Mesendoderm (in vitro differentiated cells): Measurements from ENCODE around the gene GSTA2.
A peak's percentile ranks its signal among the peaks of the same experiment; 100 is the strongest.
"Not testable (repeated sequence)": the region's sequence is repeated elsewhere in the genome, so short reads cannot be mapped to it uniquely, and the experiment has no call there.

ENCODE experiments used
- DNase-seq: peaks from one replicate; pipeline ENCODE4 v3.0.0; 2013
- H2AK5ac ChIP-seq: 2 replicates; pipeline ENCODE4 v1.6.1; 2013; ENCODE audit warnings: low read length, inconsistent platforms
- H2BK120ac ChIP-seq: 2 replicates; pipeline ENCODE4 v1.6.1; 2013; ENCODE audit warnings: low read depth, mild to moderate bottlenecking, low read length, moderate library complexity, mixed read lengths
- H2BK15ac ChIP-seq: replicated peaks from 2 replicates; pipeline ENCODE4 v1.6.1; 2013; ENCODE audit warnings: low read depth, mild to moderate bottlenecking, moderate library complexity
- H2BK5ac ChIP-seq: 2 replicates; pipeline ENCODE4 v1.6.1; 2013; ENCODE audit warnings: low read length, inconsistent platforms
- H3K18ac ChIP-seq: 2 replicates; pipeline ENCODE4 v1.6.1; 2013; ENCODE audit warnings: mild to moderate bottlenecking, low read length, mixed read lengths
- H3K23ac ChIP-seq: one replicate; pipeline ENCODE4 v1.6.1; 2013; ENCODE audit warnings: low read length
- H3K27ac ChIP-seq: 2 replicates; pipeline ENCODE4 v1.5.1; 2013; ENCODE audit warnings: low read depth, mild to moderate bottlenecking, inconsistent platforms, low read length, moderate library complexity
- H3K27me3 ChIP-seq: 2 replicates; pipeline ENCODE4 v1.6.1; 2013; ENCODE audit warnings: low read length, control low read depth, mild to moderate bottlenecking, inconsistent platforms; ENCODE audit not compliant: insufficient read depth, poor library complexity
- H3K36me3 ChIP-seq: 2 replicates; pipeline ENCODE4 v1.6.1; 2013; ENCODE audit warnings: low read length, inconsistent platforms; ENCODE audit not compliant: control insufficient read depth, insufficient read depth
- H3K4ac ChIP-seq: one replicate; pipeline ENCODE4 v1.6.1; 2013; ENCODE audit warnings: low read depth, mild to moderate bottlenecking, low read length, moderate library complexity
- H3K4me1 ChIP-seq: 2 replicates; pipeline ENCODE4 v1.6.1; 2013; ENCODE audit warnings: low read depth, low read length, inconsistent platforms; ENCODE audit not compliant: control insufficient read depth
- H3K4me2 ChIP-seq: 2 replicates; pipeline ENCODE4 v1.6.1; 2013; ENCODE audit warnings: low read length
- H3K4me3 ChIP-seq: 2 replicates; pipeline ENCODE4 v1.5.1; 2013; ENCODE audit warnings: mild to moderate bottlenecking, low read length
- H3K56ac ChIP-seq: one replicate; pipeline ENCODE4 v1.6.1; 2013; ENCODE audit warnings: low read length
- H3K79me1 ChIP-seq: 2 replicates; pipeline ENCODE4 v1.6.1; 2013; ENCODE audit warnings: low read length, inconsistent platforms
- H3K79me2 ChIP-seq: 2 replicates; pipeline ENCODE4 v1.6.1; 2013; ENCODE audit warnings: mild to moderate bottlenecking, low read length; ENCODE audit not compliant: control insufficient read depth, insufficient read depth
- H3K9ac ChIP-seq: 2 replicates; pipeline ENCODE4 v1.6.1; 2013; ENCODE audit warnings: low read length, inconsistent platforms
- H4K5ac ChIP-seq: one replicate; pipeline ENCODE4 v1.6.1; 2013; ENCODE audit warnings: low read length
- H4K8ac ChIP-seq: one replicate; pipeline ENCODE4 v1.6.1; 2013; ENCODE audit warnings: low read depth, mild to moderate bottlenecking, control low read depth, low read length, moderate library complexity
- WGBS: extraction: QIAGEN DNeasy Blood & Tissue Kit; methylation state at CpG from one replicate; pipeline ENCODE4 v1.1.7; 2013; ENCODE audit warnings: low lambda C conversion rate, missing lambda C conversion rate; ENCODE audit not compliant: insufficient coverage; ENCODE audit errors: extremely low coverage; 5-methylcytosine and 5-hydroxymethylcytosine counted together

The GSTA2 gene

GRCh38 chr6:52801188-52801841 is 38.0 kb upstream of the GSTA2 start:
- WGBS: no CpG with 5 or more reads among the region's 2 CpGs
- no peak overlapping the region for H2BK5ac ChIP-seq

GRCh38 chr6:52799272-52799671 is 36.0 kb upstream of the GSTA2 start:
- H2AK5ac ChIP-seq, H3K4me2 ChIP-seq, H3K36me3 ChIP-seq, H4K8ac ChIP-seq, H2BK120ac ChIP-seq, H2BK5ac ChIP-seq, H3K79me1 ChIP-seq, H3K23ac ChIP-seq, H3K56ac ChIP-seq, H3K4me3 ChIP-seq, H3K9ac ChIP-seq, H2BK15ac ChIP-seq, H3K18ac ChIP-seq, H3K27ac ChIP-seq, DNase-seq, H3K79me2 ChIP-seq, H4K5ac ChIP-seq, H3K4me1 ChIP-seq, H3K27me3 ChIP-seq, H3K4ac ChIP-seq: not testable (repeated sequence)
- WGBS: no CpG with 5 or more reads among the region's 1 CpG

More at GRCh38 chr6:52801188-52801841, 38.0 kb upstream of the GSTA2 start:
- Histone ChIP-seq H3K27me3 (no peaks in the 10 kb centered on the region), H3K79me1 (no peaks in the 10 kb centered on the region), H3K4me1 (no peaks in the 10 kb centered on the region), H2AK5ac (no peak overlapping the region), H3K79me2 (no peaks in the 10 kb centered on the region), H4K8ac (no peak overlapping the region), H3K4ac (no peak overlapping the region), H3K18ac (no peak overlapping the region), H3K36me3 (no peaks in the 10 kb centered on the region), H2BK120ac (no peak overlapping the region), H3K9ac (no peak overlapping the region), H2BK15ac (no peak overlapping the region), H3K56ac (no peak overlapping the region), H3K4me3 (no peak overlapping the region), H4K5ac (no peak overlapping the region), H3K27ac (no peak overlapping the region), H3K23ac (no peak overlapping the region), H3K4me2 (no peak overlapping the region)
- DNase-seq: no peak

- H3K27ac ChIP-seq, H3K4me3 ChIP-seq, H3K18ac ChIP-seq, H2BK5ac ChIP-seq, DNase-seq, H3K79me2 ChIP-seq, H4K5ac ChIP-seq, H2AK5ac ChIP-seq, H2BK120ac ChIP-seq, H3K4ac ChIP-seq, H3K36me3 ChIP-seq, H3K27me3 ChIP-seq, H4K8ac ChIP-seq, H3K9ac ChIP-seq, H3K4me2 ChIP-seq, H3K4me1 ChIP-seq, H3K23ac ChIP-seq, H3K56ac ChIP-seq, H3K79me1 ChIP-seq, H2BK15ac ChIP-seq: not testable (repeated sequence)
- no CpG with 5 or more reads among the region's 2 CpGs for WGBS
These were observed 31.1 kb upstream of the GSTA2 start for GRCh38 chr6:52794366-52794765.

- Histone ChIP-seq H3K9ac (no peak overlapping the region), H3K56ac (no peak overlapping the region), H2BK120ac (no peak overlapping the region), H3K79me2 (no peaks in the 10 kb centered on the region), H3K23ac (no peak overlapping the region), H2AK5ac (no peak overlapping the region), H2BK5ac (no peak overlapping the region), H3K4me2 (no peak overlapping the region), H4K8ac (no peak overlapping the region), H3K27ac (no peak overlapping the region), H3K4ac (no peak overlapping the region), H3K18ac (no peak overlapping the region), H3K79me1 (no peaks in the 10 kb centered on the region), H4K5ac (no peak overlapping the region), H3K27me3 (no peaks in the 10 kb centered on the region), H2BK15ac (no peak overlapping the region), H3K4me1 (peaks cover 2% of the 10 kb centered on the region), H3K36me3 (no peaks in the 10 kb centered on the region), H3K4me3 (no peak overlapping the region)
- WGBS: no CpG with 5 or more reads among the region's 1 CpG
- DNase-seq: peak; percentile 15
These were observed 27.6 kb upstream of the GSTA2 start for GRCh38 chr6:52790861-52791260.

- H2BK120ac ChIP-seq, H3K56ac ChIP-seq, H3K36me3 ChIP-seq, H3K4ac ChIP-seq, H3K79me2 ChIP-seq, H2BK5ac ChIP-seq, H4K8ac ChIP-seq, H3K4me3 ChIP-seq, H3K79me1 ChIP-seq, H2BK15ac ChIP-seq, H2AK5ac ChIP-seq, H3K23ac ChIP-seq, H3K27ac ChIP-seq, H3K4me2 ChIP-seq, H4K5ac ChIP-seq, H3K18ac ChIP-seq, H3K4me1 ChIP-seq, H3K27me3 ChIP-seq, H3K9ac ChIP-seq: not testable (repeated sequence)
- DNase-seq: peak; percentile 69
- WGBS: no CpG with 5 or more reads among the region's 1 CpG
These were observed 26.4 kb upstream of the GSTA2 start for GRCh38 chr6:52789658-52790057.

- no peaks in the 10 kb centered on the region for H3K79me1 ChIP-seq
- H3K36me3 ChIP-seq: no peaks in the 10 kb centered on the region
- H2AK5ac ChIP-seq: no peak overlapping the region
- no peaks in the 10 kb centered on the region for H3K27me3 ChIP-seq
- no peak overlapping the region for H3K4me2 ChIP-seq
- no peak overlapping the region for H3K27ac ChIP-seq
- peak overlapping the region; percentile 25 for H2BK15ac ChIP-seq
- H3K56ac ChIP-seq: no peak overlapping the region
- DNase-seq: no peak
- H3K18ac ChIP-seq: no peak overlapping the region
- no peak overlapping the region for H4K8ac ChIP-seq
- H3K4me3 ChIP-seq: no peak overlapping the region
- no peak overlapping the region for H2BK120ac ChIP-seq
- H3K79me2 ChIP-seq: no peaks in the 10 kb centered on the region
- no peak overlapping the region for H2BK5ac ChIP-seq
- H3K23ac ChIP-seq: no peak overlapping the region
- H3K4me1 ChIP-seq: peaks cover 2% of the 10 kb centered on the region
- no peak overlapping the region for H4K5ac ChIP-seq
- no peak overlapping the region for H3K4ac ChIP-seq
- WGBS: no CpG with 5 or more reads among the region's 3 CpGs
- no peak overlapping the region for H3K9ac ChIP-seq
These were observed 25.2 kb upstream of the GSTA2 start for GRCh38 chr6:52788478-52788877.
